ENCODE results near the gene CCDC159. TPM values are rescaled to one million over a fixed set of nuclear protein-coding genes. Genes with fewer than 3 reads are reported as not detected.
"Not testable (repeated sequence)": the region's sequence is repeated elsewhere in the genome, so short reads cannot be mapped to it uniquely, and the experiment has no call there.

Gene CCDC159
- total RNA-seq, 3 donors from 2014 or later, result 8.6 to 30.2 (median 25.5) TPM

DNA sequence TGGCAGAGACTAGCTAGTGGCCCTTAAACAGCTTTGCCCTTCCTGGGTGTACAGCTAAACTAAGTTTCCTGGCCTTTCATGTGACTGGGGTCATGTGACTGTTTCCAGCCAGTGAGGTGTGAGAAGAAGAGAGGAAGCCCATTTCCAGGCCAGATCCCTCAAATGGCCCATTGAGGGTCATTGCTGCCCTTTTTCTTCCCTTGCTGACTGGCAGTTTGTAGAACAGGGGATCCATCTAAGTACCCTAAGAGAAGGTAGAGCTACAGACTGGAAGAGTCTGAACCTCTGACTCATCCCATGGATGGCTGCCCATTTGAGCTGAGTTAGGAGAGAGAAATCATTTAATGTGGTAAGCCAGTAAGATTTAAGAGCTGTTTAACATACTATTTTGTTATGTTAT is 30.9 kb downstream of the CCDC159 start:
- peaks cover 6 to 9% of the 10 kb centered on the region in 2 donors for H3K4me1 ChIP-seq
- no peaks in the 10 kb centered on the region for H3K9me3 ChIP-seq
- no peak overlapping the region for H3K4me3 ChIP-seq
- H3K36me3 ChIP-seq, result no peaks in the 10 kb centered on the region
- no peak for DNase-seq (ENCODE audit: low spot score in 2 of 2)
- peaks cover 0 to 3% of the 10 kb centered on the region in 2 donors for H3K27me3 ChIP-seq
- H3K27ac ChIP-seq, result peak overlapping the region; percentile 35 to 67
- intact Hi-C loops (cut with DNase I; ENCODE audit: low total_unique reads), result no loop called here
- TF ChIP-seq POLR2A (IDR thresholded peaks at IDR 0.05) (no peak), POLR2AphosphoS5 (IDR thresholded peaks at IDR 0.05) (no peak)
- TF ChIP-seq, protein P1, sequence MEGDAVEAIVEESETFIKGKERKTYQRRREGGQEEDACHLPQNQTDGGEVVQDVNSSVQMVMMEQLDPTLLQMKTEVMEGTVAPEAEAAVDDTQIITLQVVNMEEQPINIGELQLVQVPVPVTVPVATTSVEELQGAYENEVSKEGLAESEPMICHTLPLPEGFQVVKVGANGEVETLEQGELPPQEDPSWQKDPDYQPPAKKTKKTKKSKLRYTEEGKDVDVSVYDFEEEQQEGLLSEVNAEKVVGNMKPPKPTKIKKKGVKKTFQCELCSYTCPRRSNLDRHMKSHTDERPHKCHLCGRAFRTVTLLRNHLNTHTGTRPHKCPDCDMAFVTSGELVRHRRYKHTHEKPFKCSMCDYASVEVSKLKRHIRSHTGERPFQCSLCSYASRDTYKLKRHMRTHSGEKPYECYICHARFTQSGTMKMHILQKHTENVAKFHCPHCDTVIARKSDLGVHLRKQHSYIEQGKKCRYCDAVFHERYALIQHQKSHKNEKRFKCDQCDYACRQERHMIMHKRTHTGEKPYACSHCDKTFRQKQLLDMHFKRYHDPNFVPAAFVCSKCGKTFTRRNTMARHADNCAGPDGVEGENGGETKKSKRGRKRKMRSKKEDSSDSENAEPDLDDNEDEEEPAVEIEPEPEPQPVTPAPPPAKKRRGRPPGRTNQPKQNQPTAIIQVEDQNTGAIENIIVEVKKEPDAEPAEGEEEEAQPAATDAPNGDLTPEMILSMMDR (IDR thresholded peaks at IDR 0.05), result no peak

DNA sequence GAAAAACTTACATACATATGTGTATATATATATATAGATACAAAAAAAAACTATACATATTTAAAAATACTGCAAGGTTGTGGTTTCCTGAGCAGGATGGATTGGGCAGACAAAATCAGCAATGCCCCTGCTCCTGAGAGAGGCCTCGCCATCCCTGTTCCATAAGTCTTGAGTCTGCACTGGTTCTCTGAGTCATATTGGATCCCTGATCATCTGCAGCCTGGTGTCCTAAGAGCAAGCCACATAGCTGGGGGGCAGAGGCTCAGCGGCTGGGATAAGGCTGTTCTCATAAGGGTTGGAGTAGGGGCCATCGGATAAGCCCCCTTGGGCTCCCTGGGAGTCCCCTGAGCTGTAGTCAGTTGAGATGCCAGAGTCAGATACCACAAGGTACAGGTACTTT is 31.4 kb downstream of the CCDC159 start:
- DNase-seq (ENCODE audit: low spot score in 2 of 2), result no peak
- Histone ChIP-seq H3K27ac (peak overlapping the region in 1 of 2 donors; percentile 64), H3K4me3 (no peak overlapping the region), H3K9me3 (no peaks in the 10 kb centered on the region), H3K4me1 (peaks cover 6 to 9% of the 10 kb centered on the region in 2 donors), H3K27me3 (peaks cover 3 to 5% of the 10 kb centered on the region in 2 donors), H3K36me3 (no peaks in the 10 kb centered on the region)
- TF ChIP-seq, protein P1 (IDR thresholded peaks at IDR 0.05), result no peak
- TF ChIP-seq POLR2A (IDR thresholded peaks at IDR 0.05), result no peak
- no peak for TF ChIP-seq POLR2AphosphoS5 (IDR thresholded peaks at IDR 0.05)
- intact Hi-C loops (cut with DNase I; ENCODE audit: low total_unique reads), result no loop called here

DNA sequence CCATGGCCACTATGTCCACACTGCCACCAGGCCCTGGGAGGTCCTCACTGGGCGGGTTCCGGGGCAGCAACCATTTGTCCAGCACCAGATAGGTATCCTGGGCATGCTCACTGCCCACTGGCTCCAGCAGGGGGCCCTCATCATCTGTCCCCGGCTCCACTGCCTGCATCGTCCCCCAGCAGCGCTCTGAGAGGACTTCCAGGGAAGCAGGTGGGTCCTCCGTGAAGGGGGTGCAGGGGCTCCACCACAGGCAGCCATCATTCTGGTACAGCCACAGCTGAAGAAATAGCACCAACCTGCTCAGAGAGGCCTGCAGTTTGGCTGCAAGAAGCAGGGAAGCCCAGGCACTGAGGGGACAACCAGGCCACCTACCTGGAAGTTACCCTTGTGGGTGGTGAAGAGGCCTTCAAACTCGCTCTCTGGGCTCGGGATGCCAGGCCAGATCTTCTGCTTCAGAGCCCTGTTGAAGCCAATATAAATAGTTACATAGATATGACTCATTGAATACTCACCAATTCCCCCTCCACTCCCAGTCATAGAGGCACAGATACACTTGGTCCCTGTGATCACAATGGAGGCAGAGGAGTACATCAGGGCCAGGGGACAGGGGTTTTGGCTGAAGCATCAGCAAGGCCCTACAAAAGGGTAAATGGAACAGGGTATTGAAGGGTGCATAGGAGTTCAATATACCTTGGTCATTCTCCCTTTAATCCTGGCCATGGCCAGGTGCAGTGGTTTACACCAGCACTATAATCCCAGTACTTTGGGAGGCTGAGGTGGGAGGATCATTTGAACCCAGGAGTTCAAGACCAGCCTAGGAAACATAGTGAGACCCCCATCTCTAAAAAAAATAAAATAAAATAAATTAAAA is 32.2 kb downstream of the CCDC159 start:
- intact Hi-C loops (cut with DNase I; ENCODE audit: low total_unique reads), result no loop called here
- Histone ChIP-seq H3K36me3 (no peaks in the 10 kb centered on the region), H3K4me1 (peaks cover 6 to 17% of the 10 kb centered on the region in 2 donors), H3K4me3 (no peak overlapping the region), H3K27me3 (peaks cover 3 to 13% of the 10 kb centered on the region in 2 donors), H3K27ac (peak overlapping the region; percentile 26 to 64), H3K9me3 (no peaks in the 10 kb centered on the region)
- no peak for DNase-seq (ENCODE audit: low spot score in 2 of 2)
- TF ChIP-seq POLR2AphosphoS5 (IDR thresholded peaks at IDR 0.05) (no peak), POLR2A (IDR thresholded peaks at IDR 0.05) (no peak)
- TF ChIP-seq, protein P1 (IDR thresholded peaks at IDR 0.05), result peak in 2 of 3 donors; percentile 37 to 46

DNA sequence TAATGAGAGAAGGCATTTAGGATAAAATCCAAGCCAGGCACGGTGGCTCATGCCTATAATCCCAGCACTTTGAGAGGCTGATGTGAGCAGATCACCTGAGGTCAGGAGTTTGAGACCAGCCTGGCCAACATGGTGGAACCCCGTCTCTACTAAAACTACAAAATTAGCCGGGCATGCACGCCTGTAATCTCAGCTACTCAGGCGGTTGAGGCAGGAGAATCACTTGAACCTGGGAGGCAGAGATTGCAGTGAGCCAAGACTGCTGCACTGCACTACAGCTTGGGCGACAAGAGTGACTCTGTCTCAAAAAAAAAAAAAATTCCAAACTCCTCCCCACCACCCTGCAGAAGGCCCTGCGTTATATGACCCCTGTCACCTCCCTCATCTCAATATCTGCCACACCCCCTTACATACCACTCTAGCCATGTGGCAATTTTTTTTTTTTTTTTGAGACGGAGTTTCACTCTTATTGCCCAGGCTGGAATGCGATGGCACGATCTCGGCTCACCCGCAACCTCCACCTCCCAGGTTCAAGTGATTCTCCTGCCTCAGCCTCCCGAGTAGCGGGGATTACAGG is 33.0 kb downstream of the CCDC159 start:
- intact Hi-C loops (cut with DNase I; ENCODE audit: low total_unique reads); H3K36me3 ChIP-seq; H3K4me3 ChIP-seq; H3K27ac ChIP-seq; H3K9me3 ChIP-seq; DNase-seq (ENCODE audit: low spot score in 2 of 2): not testable (repeated sequence)
- peaks cover 3 to 13% of the 10 kb centered on the region in 2 donors for H3K27me3 ChIP-seq
- peaks cover 6 to 18% of the 10 kb centered on the region in 2 donors for H3K4me1 ChIP-seq

DNA sequence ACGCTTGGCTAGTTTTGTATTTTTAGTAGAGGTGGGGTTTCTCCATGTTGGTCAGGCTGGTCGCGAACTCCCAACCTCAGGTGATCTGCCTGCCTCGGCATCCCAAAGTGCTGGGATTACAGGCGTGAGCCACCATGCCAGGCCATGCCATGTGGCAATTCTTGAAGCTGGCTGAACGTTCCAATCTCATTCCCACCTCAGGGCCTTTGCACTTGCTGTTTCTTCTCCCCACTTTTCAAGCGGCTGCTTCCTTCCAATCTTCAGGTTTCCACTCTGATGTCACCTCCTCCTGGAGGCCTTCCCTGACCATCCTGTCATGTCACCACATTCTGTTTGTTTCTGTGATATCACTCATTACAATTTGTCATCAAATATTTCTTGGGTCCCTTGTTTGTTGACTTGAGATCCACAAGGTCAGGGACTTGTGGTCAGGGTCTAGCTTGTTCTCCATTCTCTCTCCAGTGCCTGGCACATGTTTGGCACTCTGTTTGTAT is 33.6 kb downstream of the CCDC159 start:
- no peaks in the 10 kb centered on the region for H3K9me3 ChIP-seq
- DNase-seq (ENCODE audit: low spot score in 2 of 2), result no peak
- peak overlapping the region in 2 of 3 donors; percentile 71 to 78 for H3K4me3 ChIP-seq
- TF ChIP-seq, protein P1 (IDR thresholded peaks at IDR 0.05), result no peak
- TF ChIP-seq POLR2A (IDR thresholded peaks at IDR 0.05) (no peak), POLR2AphosphoS5 (IDR thresholded peaks at IDR 0.05) (no peak)
- no peak overlapping the region for H3K27ac ChIP-seq
- H3K36me3 ChIP-seq, result no peaks in the 10 kb centered on the region
- intact Hi-C loops (cut with DNase I; ENCODE audit: low total_unique reads), result no loop called here
- peaks cover 6 to 18% of the 10 kb centered on the region in 2 donors for H3K4me1 ChIP-seq
- peaks cover 3 to 13% of the 10 kb centered on the region in 2 donors for H3K27me3 ChIP-seq
